GM13976 (cell line): Measurements from ENCODE around the gene TGM2.

Source experiments
- DNase-seq: peaks from one replicate; pipeline ENCODE4 v3.0.0; 2012; ENCODE audit warnings: low spot score
- CTCF ChIP-seq: IDR thresholded peaks from 2 replicates; pipeline ENCODE4 v1.5.1; 2012; ENCODE audit warnings: borderline replicate concordance, mild to moderate bottlenecking; ENCODE audit not compliant: insufficient read depth; ENCODE audit errors: extremely low read depth, missing control alignments, control extremely low read depth
- in situ Hi-C: fragments of 300-500 bp; cut with MboI; formaldehyde crosslinking; loops from one replicate; pipeline ENCODE4 v1.12.0; 2022; ENCODE audit warnings: low sequenced_read_pairs, mixed read lengths, inconsistent platforms; ENCODE audit not compliant: unreplicated experiment

TGM2 gene

DNA sequence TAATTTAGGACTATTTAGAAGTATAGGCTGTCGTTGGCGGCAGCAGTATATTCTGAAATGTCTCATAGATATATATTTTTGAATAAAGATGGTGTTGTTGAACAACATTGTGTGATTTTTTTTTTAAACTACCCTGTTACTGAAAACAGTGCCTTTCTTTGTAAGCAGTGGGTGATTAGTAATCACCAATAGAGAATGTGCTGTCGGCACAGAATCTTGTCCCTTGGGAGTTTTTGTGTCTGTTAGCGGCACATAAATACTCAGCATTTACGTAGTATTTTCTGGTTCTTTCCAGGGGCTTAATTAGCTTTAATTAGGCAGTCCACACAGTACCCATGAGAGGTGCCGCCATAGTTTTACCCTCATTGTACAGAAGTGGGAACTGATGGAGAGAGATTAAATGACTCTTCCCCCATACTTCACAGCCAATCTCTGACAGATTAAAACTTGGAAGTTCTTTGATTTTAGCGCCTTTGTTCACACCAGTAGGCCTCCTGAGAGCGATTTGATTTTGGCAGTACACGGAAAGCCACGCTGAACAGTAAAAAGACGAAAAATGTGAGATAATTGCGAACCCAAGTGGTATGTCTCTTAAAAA lies 72.7 kb downstream of the TGM2 start:
- in situ Hi-C loops: no loop called here
- no peak for DNase-seq
- TF ChIP-seq CTCF: no peak

- peak; percentile 32 for DNase-seq
- no peak for TF ChIP-seq CTCF
- in situ Hi-C loops: no loop called here
These were observed 73.4 kb downstream of the TGM2 start for GRCh38 chr20:38091441-38092216.

DNA sequence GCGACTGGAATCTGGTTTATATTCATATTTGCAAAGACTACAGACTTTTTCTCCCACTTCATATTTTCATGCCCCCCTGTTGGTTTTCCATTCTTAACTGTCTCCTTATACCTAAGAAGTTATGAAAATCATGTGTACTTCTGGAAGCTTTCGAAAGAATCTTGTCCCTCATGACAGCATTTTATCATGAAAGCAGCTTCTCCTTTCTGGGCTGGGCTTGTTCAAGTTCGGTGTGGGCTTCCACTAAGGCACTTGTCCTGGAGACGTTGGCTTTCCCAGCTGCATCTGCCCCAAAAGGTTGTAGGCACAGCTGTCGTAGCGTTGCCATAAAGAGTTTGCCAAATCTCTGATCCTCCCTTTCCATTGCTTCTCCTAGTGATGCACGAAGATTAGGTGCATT lies 75.0 kb downstream of the TGM2 start:
- DNase-seq: no peak
- in situ Hi-C loops: no loop called here
- no peak for TF ChIP-seq CTCF

DNA sequence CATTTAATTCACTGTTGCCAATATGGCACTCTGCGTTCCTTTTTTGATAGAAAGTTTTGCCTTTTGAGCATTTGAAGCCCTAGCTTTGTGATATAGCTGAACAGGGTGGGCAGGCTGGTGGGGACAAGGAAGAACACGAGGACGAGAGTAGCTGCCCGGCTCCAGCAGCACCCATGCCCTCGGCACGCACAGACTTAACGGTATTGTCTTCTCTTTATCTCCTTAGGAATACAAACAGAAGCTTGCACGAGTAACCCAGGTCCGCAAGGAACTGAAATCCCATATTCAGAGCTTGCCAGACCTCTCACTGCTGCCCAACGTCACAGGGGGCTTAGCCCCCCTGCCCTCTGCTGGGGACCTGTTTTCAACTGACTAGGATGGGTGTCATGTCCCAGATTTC lies 75.6 kb downstream of the TGM2 start:
- no peak for DNase-seq
- TF ChIP-seq CTCF: no peak
- in situ Hi-C loops: no loop called here

DNA sequence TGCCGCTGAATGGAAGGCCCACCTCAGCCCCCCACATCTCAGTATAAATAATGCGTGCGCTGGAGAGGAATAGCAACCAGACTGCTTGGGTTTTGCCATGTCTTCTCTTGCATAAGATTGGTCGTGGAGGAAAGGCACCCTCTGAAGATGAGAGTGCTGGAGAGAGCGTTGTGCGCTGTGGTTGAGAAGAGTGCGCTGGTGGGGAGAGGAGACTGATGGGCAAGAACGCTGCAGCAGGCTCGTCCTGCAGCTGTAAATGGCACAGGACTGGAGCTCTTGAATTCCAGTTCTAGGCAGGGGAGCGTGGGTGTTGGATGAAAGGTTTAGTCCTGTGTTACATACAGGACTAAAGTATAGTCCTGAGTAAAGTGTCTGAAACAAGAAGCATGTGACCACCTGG lies 80.0 kb downstream of the TGM2 start:
- DNase-seq: no peak
- TF ChIP-seq CTCF: no peak
- in situ Hi-C loops: no loop called here

GRCh38 chr20:38084425-38084951 lies 80.6 kb downstream of the TGM2 start:
- no peak for DNase-seq
- in situ Hi-C loops: no loop called here
- TF ChIP-seq CTCF: no peak
